LNCAP (cell line): ENCODE measurements around the gene NVL.

ENCODE experiments used
- CTCF ChIP-seq: fragments of 450-650 bp; IDR thresholded peaks from 2 replicates; pipeline ENCODE4 v1.5.1; 2017; ENCODE audit warnings: mild to moderate bottlenecking

The NVL gene

GRCh38 chr1:224198572-224198971 lies 131.4 kb downstream of the NVL start:
- no peak for TF ChIP-seq CTCF

GRCh38 chr1:224196813-224197600 lies 133.0 kb downstream of the NVL start:
- TF ChIP-seq CTCF: no peak

GRCh38 chr1:224193319-224193966 lies 136.5 kb downstream of the NVL start:
- TF ChIP-seq CTCF: no peak

- TF ChIP-seq CTCF: no peak
Observed at GRCh38 chr1:224192082-224192788, 137.7 kb downstream of the NVL start.

- TF ChIP-seq CTCF: no peak
Observed at GRCh38 chr1:224189561-224189960, 140.4 kb downstream of the NVL start.

GRCh38 chr1:224188286-224188685 lies 141.7 kb downstream of the NVL start:
- no peak for TF ChIP-seq CTCF

GRCh38 chr1:224185208-224185607 lies 144.8 kb downstream of the NVL start:
- TF ChIP-seq CTCF: no peak
